Measurements from ENCODE around the gene SSBP3.

SSBP3 gene

DNA sequence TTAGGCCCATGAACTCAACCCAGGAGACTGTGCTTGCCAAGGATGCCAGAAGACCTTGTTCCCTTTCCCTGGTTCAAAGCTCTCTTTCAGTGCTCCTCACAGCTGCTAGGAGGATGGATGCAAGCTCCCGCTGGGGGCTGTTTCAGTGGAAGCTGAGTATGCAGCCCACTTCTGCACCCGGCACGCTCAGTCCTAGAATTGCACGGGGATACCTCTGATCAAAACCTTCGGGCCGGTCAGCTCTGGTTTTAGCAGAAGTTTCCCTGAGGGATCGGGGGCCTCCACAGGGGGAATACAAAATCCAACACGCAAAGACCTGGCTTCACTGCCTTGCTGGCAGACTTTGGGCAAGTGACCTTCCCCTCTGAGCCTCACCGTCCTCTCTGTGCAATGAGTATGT, 4.2 kb upstream of the SSBP3 start:
- no peak for DNase-seq (ENCODE audit: low read depth in 1 of 2, low spot score in 1 of 2)

DNA sequence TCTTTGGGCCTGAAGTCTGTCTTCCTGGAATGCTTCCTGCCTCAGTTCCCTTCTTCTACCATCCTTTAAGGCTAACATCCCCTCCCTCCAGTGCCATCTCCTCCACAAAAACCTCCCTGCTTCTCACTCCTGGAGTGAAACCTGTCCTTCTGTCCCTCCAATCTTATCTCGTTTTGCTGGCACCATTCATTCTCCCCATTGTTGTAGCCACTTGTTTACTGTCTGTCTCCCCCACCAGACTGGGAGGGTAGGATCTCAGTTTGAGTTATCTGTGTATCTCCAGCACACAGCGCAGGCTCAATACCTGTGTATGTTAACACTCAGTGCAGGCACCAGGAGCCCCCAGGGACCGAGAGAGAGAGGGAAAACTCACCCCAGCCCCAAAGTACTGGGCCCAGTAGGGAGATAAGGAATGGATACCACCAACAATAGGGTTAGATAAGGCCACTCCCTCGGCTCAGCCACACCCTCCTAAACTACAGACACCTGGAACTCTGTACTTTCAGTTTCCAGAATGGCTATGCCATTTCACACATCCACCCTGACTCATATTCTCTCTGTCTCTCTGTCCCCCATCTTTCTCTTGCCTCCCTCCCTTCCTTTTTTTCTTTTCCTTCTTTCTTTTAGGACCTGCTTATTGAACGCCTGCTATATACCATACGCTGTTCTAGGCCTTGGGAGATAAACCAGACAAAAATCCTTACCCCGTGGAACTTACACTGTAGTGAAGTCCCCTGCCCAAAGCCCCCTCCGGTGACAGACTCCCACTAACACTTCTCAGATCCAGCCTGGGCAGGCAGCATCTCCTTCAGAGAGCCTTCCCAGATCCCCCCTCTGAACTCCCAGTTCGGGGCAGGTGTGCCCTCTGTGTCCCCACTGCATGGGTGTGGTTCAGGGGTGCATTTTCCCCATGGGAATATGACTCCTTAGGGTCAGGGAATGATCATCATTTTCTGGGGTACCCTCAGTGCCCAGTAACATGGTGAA, 3.3 kb upstream of the SSBP3 start:
- no peak for DNase-seq (ENCODE audit: low read depth in 1 of 2, low spot score in 1 of 2)

DNA sequence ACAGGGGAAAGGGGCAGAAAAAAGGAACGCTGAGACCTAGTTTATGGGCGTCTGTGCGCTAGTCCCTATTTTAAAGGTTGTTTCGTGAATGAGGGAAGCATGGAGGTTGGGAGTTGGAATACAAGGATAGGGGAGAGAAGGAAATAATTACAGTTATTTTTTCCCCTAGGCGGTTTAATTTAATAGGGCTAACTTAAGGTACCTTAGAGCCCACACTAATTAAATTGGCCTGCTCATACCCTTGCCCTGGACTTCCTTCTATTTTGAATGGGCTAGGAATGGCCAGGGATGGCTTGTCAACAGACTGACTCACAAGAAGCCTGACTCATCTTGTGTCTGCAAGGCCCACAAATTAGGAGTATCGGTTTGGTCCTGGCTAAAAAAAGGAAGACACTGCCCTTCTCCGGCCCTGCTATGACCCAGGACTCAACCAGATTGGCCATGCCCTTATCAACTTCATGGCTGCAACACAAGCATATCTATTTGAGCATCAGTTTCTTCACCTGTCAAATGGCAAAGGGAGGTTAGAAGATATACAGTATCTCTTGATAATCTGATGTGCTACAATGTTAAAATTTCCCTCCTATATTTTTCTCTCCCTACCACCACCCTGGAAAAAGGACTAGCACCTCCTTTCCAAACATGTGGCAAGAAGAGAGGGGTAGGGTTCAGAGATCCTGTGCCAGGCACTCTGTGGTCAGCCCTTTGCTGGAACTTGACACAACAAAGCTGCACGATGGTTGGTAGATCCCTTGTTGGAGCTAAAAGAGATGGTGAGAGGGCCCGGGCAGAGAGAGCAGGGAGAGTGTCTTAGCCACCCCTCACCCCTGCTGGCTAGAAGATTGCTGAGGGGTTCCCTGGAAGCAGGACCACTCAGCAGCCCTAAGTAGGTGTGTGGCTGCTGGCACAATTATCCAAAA, 2.2 kb upstream of the SSBP3 start:
- no peak for DNase-seq (ENCODE audit: low read depth in 1 of 2, low spot score in 1 of 2)

- DNase-seq (ENCODE audit: low read depth in 1 of 2, low spot score in 1 of 2): peak in 1 of 2 donors; percentile 28
Measured at GRCh38 chr1:54407404-54408146, 1.4 kb upstream of the SSBP3 start.

GRCh38 chr1:54407154-54407403, 885 bp upstream of the SSBP3 start:
- DNase-seq (ENCODE audit: low read depth in 1 of 2, low spot score in 1 of 2): no peak

DNA sequence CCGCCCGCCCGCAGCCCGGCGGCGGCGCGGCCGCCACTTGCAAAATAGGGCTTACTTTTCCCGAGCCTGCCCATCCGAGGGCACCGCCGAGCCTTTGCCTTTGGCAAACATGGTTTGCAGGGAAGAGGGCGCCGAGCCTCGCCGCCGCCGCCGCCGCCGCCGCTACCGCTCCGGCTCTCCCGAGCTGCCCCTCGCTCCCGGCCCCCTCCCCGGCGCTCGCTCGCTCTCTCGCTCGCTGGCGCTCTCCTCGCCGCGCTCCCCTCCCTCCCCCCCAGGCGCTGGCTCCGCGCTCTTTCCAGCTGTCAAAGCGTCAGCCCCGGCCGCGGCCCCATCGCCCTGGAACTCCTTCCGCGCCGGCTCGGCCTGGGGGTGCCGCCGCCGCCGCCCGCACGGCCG, 298 bp downstream of the SSBP3 start:
- no peak for DNase-seq (ENCODE audit: low read depth in 1 of 2, low spot score in 1 of 2)

GRCh38 chr1:54404939-54405897, 976 bp downstream of the SSBP3 start:
- no peak for DNase-seq (ENCODE audit: low read depth in 1 of 2, low spot score in 1 of 2)

- no peak for DNase-seq (ENCODE audit: low read depth in 1 of 2, low spot score in 1 of 2)
Measured at GRCh38 chr1:54404263-54404662, 1.9 kb downstream of the SSBP3 start.

DNA sequence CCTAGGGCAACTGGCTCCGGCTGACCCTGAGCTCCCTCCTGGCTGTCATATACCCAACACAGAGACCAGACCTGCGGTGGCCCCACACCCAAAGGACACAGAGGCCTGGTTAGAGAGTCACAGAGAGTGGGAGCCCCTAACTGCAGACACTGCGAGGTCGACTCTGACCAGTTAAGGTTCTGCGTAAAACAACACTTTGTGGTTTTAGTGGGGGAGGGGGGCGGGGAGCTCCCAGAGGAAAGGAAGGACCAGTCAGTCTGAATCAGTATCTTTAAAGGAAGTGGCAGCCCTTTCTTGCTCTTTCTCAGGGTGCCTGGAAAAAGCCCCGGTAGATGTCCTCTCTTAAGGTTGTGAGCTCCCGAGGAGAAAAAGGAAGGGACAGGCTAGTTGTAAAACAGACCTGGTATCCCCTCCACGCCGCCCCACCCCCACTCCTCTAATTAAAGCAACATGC, 2.4 kb downstream of the SSBP3 start:
- no peak for DNase-seq (ENCODE audit: low read depth in 1 of 2, low spot score in 1 of 2)

GRCh38 chr1:54403405-54403804, 2.8 kb downstream of the SSBP3 start:
- DNase-seq (ENCODE audit: low read depth in 1 of 2, low spot score in 1 of 2): no peak

GRCh38 chr1:54402896-54403295, 3.3 kb downstream of the SSBP3 start:
- DNase-seq (ENCODE audit: low read depth in 1 of 2, low spot score in 1 of 2): no peak

GRCh38 chr1:54401799-54402198, 4.4 kb downstream of the SSBP3 start:
- DNase-seq (ENCODE audit: low read depth in 1 of 2, low spot score in 1 of 2): no peak

DNA sequence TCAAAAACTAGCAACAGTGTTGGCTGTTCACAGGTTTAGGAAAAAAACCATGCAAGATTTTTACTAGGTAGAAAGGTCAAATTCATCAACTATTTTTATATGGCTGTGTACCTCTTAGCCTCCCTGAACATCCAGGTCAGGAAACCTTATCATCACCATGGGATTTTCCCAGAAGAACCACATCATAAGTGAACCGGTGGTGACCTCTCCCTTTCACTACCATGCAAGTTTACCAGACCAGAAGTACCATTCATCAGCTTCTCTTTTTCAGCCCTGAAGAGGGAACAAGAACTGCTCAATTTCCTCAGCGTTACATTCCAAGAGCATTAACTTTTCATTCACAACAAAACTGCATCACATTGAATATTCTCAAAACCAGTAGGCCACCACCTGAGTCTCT, 5.9 kb downstream of the SSBP3 start:
- no peak for DNase-seq (ENCODE audit: low read depth in 1 of 2, low spot score in 1 of 2)

- no peak for DNase-seq (ENCODE audit: low read depth in 1 of 2, low spot score in 1 of 2)
Measured at GRCh38 chr1:54399765-54400164, 6.4 kb downstream of the SSBP3 start.

DNA sequence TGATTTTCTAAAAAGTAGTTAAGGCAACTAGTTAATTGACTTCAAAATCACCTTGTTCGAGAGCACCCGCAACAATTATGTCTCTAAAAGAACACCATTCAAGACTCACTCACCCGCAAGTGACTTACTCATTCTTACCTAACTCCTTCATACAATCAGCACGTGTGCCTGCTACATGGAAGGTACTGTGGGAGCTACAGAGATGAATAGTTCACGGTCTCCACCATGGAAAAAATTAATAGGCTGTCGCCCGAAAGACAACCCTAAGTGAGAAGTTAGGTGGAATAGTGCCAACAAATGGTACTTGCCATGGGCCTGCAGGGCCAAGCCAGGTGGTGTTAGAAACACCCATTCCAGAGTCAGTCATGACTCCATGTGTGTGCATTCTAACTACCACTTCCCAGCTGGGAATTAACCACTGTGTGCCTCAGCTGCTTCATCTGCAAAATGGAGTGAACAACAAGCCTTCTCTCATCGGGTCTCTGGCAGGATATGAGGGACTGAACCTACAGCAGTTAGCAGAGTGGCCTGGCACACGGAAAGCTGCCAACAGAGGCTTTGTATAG, 7.1 kb downstream of the SSBP3 start:
- DNase-seq (ENCODE audit: low read depth in 1 of 2, low spot score in 1 of 2): no peak

DNA sequence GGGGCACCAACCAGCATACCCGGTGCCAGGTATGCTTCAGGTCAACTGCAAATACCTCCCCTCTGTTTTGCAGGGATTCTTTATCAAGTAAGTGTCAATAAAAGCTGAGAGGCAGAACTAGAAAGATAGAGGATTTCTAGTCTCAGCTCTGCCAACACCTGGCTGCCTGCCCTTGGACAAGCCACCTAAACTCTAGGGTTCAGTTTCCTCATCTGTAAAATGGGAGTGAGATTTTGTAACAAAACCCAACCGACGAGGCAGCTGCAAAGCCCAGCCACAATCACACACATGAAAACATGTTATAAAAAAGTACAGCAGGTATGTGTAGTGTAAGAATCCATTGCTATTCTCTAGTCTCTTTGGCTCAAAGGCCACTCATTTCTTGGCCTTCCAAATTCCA, 8.2 kb downstream of the SSBP3 start:
- DNase-seq (ENCODE audit: low read depth in 1 of 2, low spot score in 1 of 2): no peak

GRCh38 chr1:54397090-54397591, 9.1 kb downstream of the SSBP3 start:
- no peak for DNase-seq (ENCODE audit: low read depth in 1 of 2, low spot score in 1 of 2)

GRCh38 chr1:54396261-54396933, 9.8 kb downstream of the SSBP3 start:
- DNase-seq (ENCODE audit: low read depth in 1 of 2, low spot score in 1 of 2): no peak

GRCh38 chr1:54395281-54395934, 10.8 kb downstream of the SSBP3 start:
- DNase-seq (ENCODE audit: low read depth in 1 of 2, low spot score in 1 of 2): no peak

All from stimulated activated CD4-positive, alpha-beta T cell treated with anti-CD3 and anti-CD28 coated beads, Interleukin-15, amount 100 ng/mL, for 1 hour (primary cell).